Measurements from ENCODE around the gene TRRAP.
A peak's percentile ranks its signal among the peaks of the same experiment; 100 is the strongest.
"Not testable (repeated sequence)": the region's sequence is repeated elsewhere in the genome, so short reads cannot be mapped to it uniquely, and the experiment has no call there.

Gene TRRAP

DNA sequence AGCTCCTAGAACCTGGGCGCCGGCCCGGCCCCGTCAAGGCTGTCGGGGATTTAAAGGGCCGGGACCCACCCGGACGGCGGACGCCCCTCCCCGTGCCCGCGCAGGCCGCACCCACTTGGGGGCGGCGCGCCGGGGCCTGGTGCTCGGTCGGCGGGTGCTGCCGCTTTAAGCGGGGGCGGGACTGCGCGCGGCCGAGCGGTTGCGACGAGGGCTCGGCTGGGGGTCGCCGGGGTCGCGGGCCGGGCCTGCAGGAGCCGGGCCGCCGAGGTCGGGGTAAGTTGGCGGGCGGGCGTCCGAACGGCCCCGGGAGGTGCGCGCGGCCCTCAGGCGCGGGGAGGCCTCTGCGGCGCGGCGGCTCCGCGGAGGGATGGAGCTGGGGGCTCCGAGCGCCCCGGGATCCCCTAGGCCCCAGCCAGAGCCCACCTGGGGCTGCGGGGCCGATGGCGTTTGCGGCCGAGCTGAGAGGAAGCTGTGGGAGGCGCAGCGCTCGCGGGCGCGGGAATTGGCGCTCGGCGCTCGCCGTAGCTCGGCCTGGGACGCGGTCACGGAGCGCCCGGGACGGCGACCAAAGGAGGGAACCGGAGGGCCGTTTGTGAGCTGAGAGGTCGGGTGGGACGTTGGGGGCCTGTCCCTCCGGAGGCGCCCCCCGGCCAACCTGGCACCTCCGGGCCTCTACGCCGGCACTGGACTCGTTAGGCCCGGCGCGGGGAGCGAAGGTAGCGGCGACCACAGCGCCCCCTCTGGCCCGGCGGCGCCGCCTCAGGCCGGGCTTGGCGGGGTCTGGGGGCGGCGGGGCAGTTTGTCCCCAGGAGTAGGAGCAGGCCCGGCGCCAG is at the start of gene TRRAP:
Gene TRRAP, plus strand, starts transcription at position 168 of the 833 bp plus-strand sequence. CDS start 2,619 bp downstream, outside the sequence.
- peak; percentile 80 for DNase-seq

DNA sequence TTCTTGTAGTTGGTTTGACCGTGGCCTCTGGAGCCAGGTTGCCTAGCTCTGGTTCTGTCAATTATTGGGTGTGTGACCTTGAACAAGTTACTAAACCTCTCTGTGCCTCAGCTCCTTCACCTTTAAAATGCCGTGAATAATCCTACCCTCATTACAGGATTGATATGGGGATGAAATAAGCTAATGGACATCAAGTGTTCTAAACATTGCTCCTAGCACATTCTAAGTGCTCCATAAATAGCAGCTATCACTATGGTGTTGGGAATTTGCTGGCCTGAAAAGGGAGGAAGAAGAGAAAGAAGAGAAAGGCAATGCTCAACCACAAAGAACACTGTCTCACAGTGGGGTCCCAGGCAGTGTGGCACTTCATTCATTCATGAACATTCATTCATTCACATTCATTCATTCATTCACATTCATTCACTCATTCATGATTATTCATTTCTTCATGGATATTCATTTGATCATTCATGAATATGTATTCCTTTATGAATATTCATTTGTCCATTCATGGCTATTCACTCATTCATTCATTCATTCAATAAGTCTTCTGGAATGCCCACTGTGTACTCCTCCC is 47.3 kb upstream of the TRRAP start:
- no peak for DNase-seq

DNA sequence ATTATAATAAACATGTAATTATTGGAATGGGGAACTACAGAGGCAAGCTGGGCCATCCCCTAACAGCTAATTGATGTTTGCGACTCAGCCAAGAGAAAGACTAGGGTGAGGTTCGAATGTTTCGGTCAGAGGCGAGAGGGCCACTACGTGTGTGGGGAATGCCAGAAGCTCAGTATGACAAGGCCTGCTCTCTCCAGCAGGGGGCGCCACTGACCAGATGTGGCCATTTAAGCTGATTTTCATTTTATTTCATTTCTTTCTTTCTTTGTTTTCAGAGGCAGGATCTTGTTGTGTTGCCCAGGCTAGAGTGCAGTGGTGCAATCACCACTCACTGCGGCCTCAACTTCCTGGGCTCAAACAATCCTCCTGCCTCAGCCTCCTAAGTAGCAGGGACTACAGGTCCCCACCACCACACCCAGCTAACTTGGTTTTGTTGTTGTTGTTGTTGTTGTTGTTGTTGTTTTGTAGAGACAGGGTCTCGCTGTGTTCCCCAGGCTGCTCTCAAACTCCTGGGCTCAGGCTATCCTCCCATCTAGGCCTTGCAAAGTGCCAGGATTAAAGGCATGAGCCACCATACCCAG is 46.6 kb upstream of the TRRAP start:
- peak; percentile 17 for DNase-seq

DNA sequence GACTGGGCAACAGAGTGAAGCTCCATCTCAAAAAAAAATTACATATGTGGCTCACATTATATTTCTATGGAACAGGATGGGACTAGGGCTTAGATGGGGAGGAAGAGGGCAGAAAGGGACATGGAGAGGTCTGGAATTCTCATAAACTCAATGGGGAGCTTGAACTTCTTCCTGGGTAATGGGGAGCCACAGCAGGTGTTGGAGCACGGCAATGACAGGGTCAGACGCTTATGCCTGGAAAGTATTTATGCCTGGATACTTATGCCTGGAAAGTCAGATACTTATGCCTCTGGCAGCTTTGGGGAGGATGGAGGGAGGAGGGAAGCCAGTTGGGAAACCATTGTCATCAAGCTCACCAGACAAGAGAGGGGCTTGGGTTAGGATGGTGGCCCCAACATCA is 45.3 kb upstream of the TRRAP start:
- DNase-seq = no peak

DNA sequence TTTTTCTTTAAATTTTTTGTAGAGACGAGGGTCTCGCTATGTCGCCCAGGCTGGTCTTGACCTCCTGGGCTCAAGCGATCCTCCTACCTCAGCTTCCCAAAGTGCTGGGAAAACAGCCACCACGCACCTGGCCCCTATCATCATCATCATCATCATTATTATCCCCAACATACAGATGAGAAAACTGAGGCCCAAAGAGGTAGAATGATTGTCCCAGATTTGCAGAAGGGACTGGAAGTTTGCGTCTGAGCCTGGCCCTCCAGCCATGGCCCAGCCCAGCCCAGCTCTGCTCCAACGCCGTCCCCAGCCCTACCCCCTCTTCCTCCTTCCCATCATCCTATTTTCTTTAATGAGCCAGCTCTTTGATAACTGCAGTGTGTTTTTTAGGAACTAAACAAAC is 43.4 kb upstream of the TRRAP start:
- DNase-seq = no peak

DNA sequence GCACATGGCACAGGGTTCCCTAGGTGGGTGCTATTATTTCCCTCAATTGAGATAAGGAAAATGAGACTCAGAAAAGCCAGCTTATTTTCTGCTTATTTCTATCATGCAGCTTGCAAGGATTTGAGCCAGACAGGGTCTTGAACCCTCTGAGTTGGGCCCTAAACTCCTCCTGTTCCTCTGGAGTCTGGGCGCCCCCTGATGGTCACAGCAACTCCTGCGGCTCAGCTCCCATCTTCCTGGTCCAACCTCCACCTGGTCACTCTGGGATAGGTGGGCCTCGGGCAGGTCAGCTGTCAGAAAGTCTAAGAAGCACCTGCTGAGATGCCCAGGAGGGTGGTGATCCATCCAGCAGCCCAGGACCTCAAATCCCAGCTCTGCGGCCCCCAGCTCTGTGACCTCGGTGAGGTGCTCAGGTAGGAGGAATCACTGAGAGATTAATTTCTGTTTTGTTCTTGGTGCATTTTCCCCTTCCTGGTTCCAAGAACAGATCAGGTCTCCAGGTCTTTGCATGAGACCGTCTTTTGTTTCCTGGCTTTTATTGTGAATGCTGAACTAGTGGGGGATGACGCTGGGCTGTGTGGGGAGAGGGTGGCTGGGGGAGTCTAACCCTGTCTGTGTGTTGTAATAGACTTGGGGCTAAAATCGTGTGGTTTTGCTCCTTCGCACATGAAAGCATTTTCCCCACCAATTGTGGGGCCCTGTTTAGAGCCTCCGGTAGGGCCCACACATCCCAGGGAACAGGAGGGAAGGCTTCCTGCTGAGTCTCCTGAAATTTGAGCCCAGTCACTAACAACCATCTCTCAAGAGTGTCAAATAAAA is 41.3 kb upstream of the TRRAP start:
- peak; percentile 29 for DNase-seq

DNA sequence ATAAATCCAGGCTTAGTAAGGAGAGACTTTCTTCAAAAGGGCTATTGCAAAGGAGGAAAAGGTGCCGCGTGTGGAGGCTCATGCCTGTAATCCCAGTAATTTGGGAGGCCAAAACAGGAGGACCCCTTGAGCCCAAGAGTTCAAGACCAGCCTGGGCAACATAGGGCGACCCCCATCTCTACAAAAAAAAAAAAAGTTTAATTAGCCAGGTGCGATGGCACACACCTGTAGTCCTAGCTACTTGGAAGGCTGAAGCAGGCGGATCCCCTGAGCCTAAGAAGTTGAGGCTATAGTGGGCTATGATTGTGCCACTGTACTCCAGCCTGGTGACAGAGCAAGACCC is 40.7 kb upstream of the TRRAP start:
- DNase-seq = no peak

DNA sequence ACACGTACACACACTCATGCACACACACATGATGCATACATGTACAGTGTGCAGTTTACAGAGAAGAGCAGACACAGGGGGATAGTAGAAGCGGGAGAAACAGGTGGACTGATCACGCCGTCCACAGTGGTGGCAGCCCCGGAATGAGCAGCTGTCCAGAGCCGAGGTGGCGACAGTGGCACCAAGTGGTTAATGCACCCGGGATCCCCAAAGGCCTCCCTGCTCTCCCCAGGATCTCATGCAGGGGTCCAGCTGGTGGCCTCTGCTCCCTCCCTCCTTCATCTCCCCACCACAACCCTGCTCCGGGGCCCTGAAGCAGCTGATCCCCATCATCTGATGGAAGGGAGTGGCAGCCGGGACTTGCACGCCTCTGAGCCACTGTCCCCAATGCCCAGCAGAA is 38.2 kb upstream of the TRRAP start:
- no peak for DNase-seq

DNA sequence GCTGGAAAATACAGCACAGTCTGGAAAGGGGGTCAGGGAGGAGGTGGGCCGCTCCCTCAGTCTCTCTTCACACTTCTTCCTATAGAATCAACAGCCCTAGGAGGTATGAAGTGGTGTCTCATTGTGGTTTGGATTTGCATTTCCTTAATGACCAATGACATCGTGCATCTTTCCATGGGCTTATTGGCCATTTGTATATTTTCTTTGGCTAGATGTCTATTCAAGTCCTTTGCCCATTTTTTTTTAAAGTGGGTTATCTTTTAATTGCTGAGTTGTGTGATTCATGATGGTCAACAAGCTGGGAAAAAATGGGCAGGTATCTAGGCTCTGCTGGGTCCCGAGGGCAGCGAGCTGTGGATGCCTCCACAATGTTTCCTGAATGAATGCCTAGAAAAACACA is 37.6 kb upstream of the TRRAP start:
- peak; percentile 51 for DNase-seq

DNA sequence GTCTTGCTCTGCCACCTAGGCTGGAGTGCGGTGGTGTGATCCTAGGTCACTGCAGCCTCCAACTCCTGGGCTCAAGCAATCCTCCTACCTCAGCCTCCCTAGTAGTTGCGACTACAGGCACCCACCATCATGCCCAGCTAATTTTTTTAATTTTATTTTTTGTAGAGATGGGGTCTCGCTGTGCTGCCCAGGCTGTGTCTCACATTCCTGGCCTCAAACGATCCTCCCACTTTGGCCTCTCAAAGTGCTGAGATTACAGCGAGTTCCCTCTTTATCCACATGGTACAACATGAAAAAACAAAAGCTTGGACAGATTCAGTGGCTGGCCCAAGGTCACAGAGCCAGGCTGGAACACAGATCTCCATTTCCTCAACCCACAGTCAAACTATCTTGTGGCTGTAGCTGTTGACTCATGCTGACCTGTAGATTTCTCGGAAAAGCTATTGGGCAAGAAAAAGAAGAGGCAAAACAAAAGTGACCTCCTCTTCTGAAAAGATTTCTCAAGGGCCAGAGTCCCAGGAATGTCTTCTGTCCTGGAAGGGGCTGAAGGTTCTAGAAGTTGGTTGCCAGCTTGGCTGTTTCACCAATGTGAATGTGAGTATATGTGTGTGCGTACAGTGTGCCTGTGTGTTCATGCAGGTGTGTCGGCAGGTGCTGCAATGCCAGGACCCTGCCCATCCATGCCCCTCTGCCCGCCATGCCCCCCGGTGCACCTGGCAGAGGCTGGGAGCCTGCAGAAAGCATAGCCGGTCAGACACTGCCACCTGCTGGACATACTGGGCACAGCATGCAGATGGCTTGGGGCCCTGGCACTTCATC is 36.9 kb upstream of the TRRAP start:
- DNase-seq = peak; percentile 51

DNA sequence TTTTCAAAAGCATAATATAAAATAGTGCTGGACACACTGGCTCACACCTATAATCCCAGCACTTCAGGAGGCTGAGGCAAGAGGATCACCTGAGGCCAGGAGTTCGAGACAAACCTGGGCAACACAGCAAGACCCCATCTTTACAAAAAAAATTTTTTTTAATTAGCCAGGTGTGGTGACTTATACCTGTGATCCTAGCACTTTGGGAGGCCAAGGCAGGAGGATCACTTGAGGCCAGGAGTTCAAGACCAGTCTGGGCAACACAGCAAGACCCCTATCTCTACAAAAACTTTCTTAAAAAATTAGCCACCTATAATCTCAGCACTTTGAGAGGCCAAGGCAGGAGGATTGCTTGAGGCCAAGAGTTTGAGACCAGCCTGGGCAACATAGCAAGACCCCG is 35.8 kb upstream of the TRRAP start:
- not testable (repeated sequence) for DNase-seq

DNA sequence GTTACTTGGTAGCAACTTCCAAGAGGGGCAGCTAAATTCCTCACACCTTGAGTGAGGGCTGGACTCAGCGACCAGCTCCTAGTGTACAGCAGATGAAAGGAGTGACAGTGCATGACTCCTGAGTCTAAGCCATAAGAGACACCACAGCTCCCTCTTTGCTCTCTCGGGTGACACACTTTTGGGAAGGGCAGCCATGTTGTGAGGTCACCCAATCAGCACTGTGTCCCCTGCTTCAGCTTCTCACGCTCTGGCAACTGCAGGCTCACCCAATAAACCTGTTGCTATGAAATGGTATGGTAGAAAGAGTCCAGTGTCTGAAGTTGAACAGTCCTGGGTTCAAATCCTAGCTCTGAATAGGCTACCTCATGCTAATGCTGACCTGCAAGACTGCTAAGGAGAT is 29.4 kb upstream of the TRRAP start:
- DNase-seq = no peak

DNA sequence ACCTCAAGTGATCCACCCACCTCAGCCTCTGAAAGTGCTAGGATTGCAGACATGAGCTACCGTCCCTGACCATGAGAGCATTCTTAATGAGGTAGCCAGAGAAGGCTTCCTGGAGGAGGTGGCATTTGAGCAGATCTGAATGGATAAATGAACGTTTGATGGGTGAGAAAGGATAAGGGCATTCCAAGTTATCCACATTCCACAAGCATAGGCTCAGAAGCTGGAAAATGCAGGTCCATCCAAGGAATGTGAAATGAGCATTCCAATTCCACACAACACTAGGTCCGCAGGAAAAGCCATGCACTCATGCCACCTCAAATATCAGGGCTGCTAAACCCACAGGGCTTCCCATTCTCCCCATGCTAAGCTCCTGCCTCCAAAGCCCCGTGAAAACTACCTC is 25.5 kb upstream of the TRRAP start:
- peak; percentile 83 for DNase-seq

DNA sequence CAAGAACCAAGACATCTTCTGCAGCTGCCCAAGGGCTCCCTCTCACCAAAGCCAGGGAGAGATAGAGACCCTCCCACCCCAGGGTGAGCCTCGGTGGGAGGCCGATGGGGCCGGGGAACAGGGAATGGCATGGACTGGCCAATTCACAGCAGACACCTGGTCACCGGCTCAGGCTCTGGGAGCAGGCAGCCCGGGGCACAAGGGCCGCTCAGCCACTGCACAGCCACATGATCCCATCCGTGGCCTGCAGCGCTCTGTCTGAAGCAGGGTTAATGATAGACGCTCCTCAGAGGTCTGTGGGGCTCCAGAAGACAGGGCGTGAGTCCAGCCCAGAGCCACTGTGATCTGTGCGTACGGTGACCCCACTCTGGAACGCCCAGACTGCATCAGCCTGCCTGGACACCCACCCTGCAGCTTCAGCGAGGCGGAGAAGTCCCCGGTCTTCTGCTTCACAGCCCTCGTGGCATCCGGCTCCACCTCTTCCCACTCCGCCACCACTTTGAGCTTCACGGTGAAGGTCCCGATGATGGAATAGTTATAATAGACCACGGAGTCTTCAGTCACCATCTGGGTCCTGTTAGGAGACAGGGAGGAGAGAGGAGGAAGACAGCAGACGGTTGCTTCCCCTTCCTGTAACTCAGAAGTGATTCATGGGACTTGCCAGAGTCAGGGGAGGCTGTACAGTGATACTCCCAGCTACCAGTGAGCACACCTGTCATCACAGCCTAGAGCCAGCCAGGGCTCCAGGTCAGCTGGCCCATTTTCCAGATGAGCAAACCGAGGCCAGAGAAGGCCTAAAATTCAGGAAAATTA is 22.5 kb upstream of the TRRAP start:
- DNase-seq = peak; percentile 73

DNA sequence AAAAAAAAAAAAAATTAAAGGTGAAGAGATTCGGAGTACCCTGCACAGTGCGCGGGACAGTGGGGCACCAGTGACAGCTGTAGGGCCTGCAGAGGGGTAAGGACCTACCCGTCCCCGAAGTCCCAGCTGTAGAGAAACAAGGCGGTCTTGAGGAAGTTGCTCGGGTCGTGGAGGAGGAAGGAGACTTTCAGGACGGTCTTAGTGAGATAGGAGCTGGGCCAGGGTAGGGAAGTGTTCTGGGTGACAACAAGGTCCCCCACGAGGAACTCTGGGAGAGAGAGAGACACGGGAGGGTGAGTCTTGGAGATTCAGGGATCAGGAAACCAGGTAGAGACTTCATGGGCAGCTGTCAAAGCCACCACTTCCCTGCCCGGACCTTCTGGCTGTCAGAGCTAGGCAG is 18.3 kb upstream of the TRRAP start:
- DNase-seq = no peak

DNA sequence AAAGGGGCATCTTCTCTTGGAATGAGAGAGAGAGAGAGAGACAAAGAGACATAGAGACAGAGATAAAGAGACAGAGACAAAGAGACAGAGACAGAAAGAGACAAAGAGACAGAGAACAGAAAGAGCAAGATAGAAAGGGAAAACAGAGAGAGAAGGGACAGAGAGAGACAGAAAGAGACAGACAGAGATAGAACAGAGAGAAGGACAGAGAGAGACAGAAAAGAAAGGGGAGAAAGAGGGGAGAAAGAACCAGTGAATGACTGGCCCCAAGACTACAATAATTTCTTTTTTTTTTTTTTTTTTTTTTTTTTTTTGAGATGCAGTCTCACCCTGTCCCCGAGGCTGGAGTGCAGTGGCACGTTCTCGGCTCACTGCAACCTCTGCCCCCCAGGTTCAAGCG is 16.1 kb upstream of the TRRAP start:
- DNase-seq = no peak

DNA sequence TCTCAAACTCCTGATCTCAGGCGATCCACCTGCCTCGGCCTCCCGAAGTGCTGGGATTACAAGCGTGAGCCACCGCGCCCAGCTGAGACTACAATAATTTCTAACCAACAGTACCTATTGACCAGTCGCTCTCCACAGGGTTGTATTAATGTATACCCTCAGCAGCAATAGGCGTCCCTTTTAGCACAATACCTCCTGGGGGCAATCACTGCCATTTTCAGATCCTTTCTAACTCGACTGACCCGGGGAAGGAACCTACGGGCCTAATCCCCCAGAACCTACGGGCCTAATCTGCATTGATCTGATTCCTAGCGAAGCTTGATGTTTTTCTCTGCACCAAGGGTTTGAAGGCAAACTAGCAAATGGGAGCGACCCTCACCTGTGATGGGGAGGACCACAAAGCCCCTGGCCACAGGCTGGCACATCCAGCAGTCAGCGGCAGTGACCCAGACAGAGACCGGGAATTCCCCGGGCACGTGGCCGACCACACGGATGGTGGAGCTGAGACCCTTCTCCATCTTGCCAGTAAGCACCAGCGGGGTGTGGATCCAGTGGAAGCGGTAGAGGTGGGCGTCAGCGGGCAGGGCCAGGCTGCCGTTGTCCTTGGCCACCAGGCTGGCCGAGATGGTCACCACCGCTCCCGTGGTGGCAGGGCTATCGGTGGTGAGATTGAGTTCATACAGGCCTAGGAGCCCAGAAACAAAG is 15.5 kb upstream of the TRRAP start:
- no peak for DNase-seq

DNA sequence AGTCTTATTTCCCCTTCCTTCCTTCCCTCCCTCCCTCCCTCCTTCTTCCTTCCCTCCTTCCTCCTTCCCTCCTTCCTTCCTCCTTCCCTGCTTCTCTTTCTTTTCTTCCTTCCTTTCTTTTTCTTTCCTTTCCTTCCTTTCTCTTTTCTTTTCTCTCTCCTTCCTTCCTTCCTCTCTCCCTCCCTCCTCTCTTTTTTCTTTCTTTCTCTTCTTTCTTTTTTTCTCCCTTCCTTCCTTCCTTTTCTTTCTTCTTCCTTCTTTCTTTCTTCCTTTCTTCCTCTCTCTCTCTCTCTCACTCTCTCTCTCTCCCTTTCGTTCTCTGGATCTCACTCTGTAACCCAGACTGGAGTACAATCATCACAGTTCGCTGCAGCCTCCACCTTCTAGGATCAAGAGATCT is 14.7 kb upstream of the TRRAP start:
- no peak for DNase-seq

DNA sequence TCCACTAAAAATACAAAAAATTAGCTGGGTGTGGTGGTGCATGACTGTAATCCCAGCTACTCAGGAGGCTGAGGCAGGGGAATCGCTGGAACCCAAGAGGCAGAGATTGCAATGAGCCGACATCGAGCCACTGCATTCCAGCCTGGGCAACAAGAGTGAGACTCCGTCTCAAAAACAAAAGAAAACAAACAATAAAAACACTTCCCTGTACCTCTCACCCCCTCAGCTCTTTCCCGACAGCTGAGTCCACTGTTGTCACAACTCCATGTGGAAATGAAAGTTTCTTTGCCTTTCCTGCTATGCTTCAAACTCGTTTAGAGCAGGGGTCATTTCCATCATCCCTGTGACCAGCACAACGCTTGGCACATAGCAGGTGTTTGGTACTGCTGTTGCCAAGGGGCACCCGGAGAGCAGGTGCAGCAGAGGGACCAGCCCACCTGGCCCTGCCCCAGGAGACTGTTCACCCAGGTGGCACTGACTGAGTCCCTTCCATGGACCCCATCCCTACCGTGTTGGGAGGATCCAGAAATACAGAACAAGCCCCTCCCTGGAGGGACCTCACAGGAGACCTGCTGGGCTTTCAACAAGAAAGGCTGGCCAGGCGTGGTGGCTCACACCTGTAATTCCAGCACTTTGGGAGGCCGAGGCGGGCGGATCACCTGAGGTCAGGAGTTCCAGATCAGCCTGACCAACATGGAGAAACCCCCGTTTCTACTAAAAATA is 13.4 kb upstream of the TRRAP start:
- no peak for DNase-seq

DNA sequence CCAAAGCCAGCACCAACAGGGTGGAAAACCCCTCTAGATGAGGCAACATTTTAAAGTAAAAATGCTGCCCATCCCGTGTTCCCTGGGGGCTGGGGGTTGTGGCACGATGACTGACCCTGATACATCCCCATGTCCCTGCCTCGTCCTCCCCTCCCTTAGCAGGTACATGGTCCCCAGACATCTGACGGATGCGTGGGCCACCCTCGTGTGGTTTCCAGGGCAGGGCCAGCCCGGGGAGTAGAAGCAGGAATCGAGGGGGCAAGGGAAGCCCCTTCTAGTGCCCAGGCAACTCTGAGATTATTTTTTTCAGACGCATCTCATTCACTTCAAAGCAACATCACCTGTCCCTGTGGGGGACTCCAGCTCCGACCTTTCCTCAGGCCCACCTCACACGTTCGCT is 12.0 kb upstream of the TRRAP start:
- no peak for DNase-seq

Data from fibroblast of skin of right biceps (primary cell).